HepG2 (cell line): ENCODE results near the gene PPP1R16B. TPM values are rescaled to one million over a fixed set of nuclear protein-coding genes. Genes with fewer than 3 reads are reported as not detected.

Experiments
- ATAC-seq: fragments of 200-7000 bp; cut with Tn5 transposase; 3 replicates; pipeline ENCODE4 v1.9.1; 2020; ENCODE audit warnings: mild to moderate bottlenecking, moderate library complexity
- BruUV-seq: library from RNA; stranded (reverse); fragments of 400-500 nt; replicated peaks from 2 replicates; lab custom pipeline; 2021; lab: Mats Ljungman, UMichigan
- CTCF ChIA-PET: fragments of 300-600 bp; formaldehyde crosslinking; extraction: SDS; loops from one replicate; lab custom pipeline; 2021; ENCODE audit warnings: low total read pairs, inconsistent platforms, low intra/inter-chr PET ratio; lab: Yijun Ruan, JAX
- POLR2A ChIA-PET: fragments of 350-600 bp; sonication (Branson Sonifier 250); formaldehyde crosslinking; loops from one replicate; lab custom pipeline; 2020; ENCODE audit warnings: antibody characterized with exemption, inconsistent platforms; lab: Yijun Ruan, JAX
- DNase-seq: peaks from one replicate; pipeline ENCODE4 v3.0.0-alpha.2; 2015; ENCODE audit warnings: low spot score
- FAIRE-seq: peaks from 3 replicates; lab custom pipeline; 2011; peaks lifted over from hg19 to GRCh38; lab: Jason Lieb, UNC
- H2AFZ ChIP-seq: one replicate; pipeline ENCODE4 v1.6.1; 2011; ENCODE audit warnings: low read length, inconsistent platforms
- H3K27ac ChIP-seq: fragments of 300-600 bp; 3 replicates; pipeline ENCODE4 v1.8.0; 2011; ENCODE audit warnings: mixed run types, mild to moderate bottlenecking, mixed read lengths, low read length, inconsistent platforms; ENCODE audit not compliant: insufficient read depth; ENCODE audit errors: extremely low read length
- H3K27me3 ChIP-seq, 2 experiments: fragments of 200-600 bp in 1 of 2; 2 replicates in 1 of 2; 3 replicates in 1 of 2; pipeline versions ENCODE4 v1.6.0 to v1.8.0; 2011; ENCODE audit warnings: low read length in 2 of 2, mild to moderate bottlenecking in 2 of 2, moderate library complexity in 2 of 2, inconsistent platforms in 1 of 2; ENCODE audit not compliant: insufficient read depth in 2 of 2, control insufficient read depth in 1 of 2
- H3K36me3 ChIP-seq, 2 experiments: fragments of 200-600 bp in 1 of 2; replicated peaks in 1 of 2; 2 replicates in 1 of 2; 3 replicates in 1 of 2; pipeline versions ENCODE4 v1.5.1 to v1.8.0; 2011; ENCODE audit warnings: low read length in 2 of 2, inconsistent platforms in 1 of 2; ENCODE audit not compliant: insufficient read depth in 2 of 2, control insufficient read depth in 1 of 2
- H3K4me1 ChIP-seq: 2 replicates; pipeline ENCODE4 v1.5.1; 2012; ENCODE audit warnings: low read length, inconsistent platforms; ENCODE audit not compliant: insufficient read depth
- H3K4me2 ChIP-seq: 2 replicates; pipeline ENCODE4 v1.6.0; 2011; ENCODE audit warnings: low read depth, low read length, inconsistent platforms
- H3K4me3 ChIP-seq, 3 experiments: fragments of 200-600 bp in 1 of 3; sonication (generic), shearing (Covaris generic) in 1 of 3; replicated peaks in 1 of 3; 2 replicates each; pipeline ENCODE4 v1.5.1; 2011 to 2016; ENCODE audit warnings: low read length in 3 of 3, inconsistent platforms in 2 of 3, low read depth in 2 of 3, mild to moderate bottlenecking in 2 of 3, control low read depth in 1 of 3, mixed read lengths in 1 of 3; ENCODE audit not compliant: insufficient read depth in 1 of 3
- H3K79me2 ChIP-seq: one replicate; pipeline ENCODE4 v1.6.1; 2011; ENCODE audit warnings: low read length, inconsistent platforms; ENCODE audit not compliant: insufficient read depth
- H3K9ac ChIP-seq: 2 replicates; pipeline ENCODE4 v1.6.0; 2011; ENCODE audit warnings: mild to moderate bottlenecking, low read depth, low read length, inconsistent platforms; ENCODE audit not compliant: insufficient read depth
- H3K9me3 ChIP-seq: 2 replicates; pipeline ENCODE4 v1.5.1; 2012; ENCODE audit warnings: mild to moderate bottlenecking, low read length
- H4K20me1 ChIP-seq: 2 replicates; pipeline ENCODE4 v1.6.0; 2011; ENCODE audit warnings: inconsistent platforms, mild to moderate bottlenecking, low read length, moderate library complexity; ENCODE audit not compliant: insufficient read depth
- KDM3A ChIP-seq: IDR thresholded peaks from 2 replicates; pipeline ENCODE4 v1.6.1; 2018; ENCODE audit warnings: low read depth, missing compliant biosample characterization
- KLF13 ChIP-seq: sonication (generic); formaldehyde crosslinking; IDR thresholded peaks from 2 replicates; pipeline ENCODE4 v1.4.0; 2020; ENCODE audit warnings: mild to moderate bottlenecking, missing genetic modification reagents
- NFIC ChIP-seq: IDR thresholded peaks from 2 replicates; pipeline ENCODE4 v1.6.1; 2012; ENCODE audit warnings: mild to moderate bottlenecking, low read length, inconsistent platforms
- POLR2AphosphoS2 ChIP-seq: IDR thresholded peaks from 2 replicates; pipeline ENCODE4 v1.6.1; 2011; ENCODE audit warnings: low read depth, low read length, improper control_type of control experiment
- YY1 ChIP-seq: IDR thresholded peaks from 2 replicates; pipeline ENCODE4 v1.6.1; 2011; ENCODE audit warnings: low read length, low read depth, moderate library complexity, mild to moderate bottlenecking; ENCODE audit not compliant: insufficient read depth, insufficient replicate concordance
- ZFAT ChIP-seq: sonication (generic); formaldehyde crosslinking; conservative IDR thresholded peaks from 2 replicates; pipeline ENCODE4 v1.8.1; 2023; ENCODE audit warnings: missing genetic modification reagents, inconsistent platforms
- ZNF12 ChIP-seq: sonication (generic); formaldehyde crosslinking; IDR thresholded peaks from 2 replicates; pipeline ENCODE4 v1.5.0; 2020; ENCODE audit warnings: missing genetic modification reagents
- ZNF33A ChIP-seq: sonication (generic); formaldehyde crosslinking; IDR thresholded peaks from 2 replicates; pipeline ENCODE4 v1.5.1; 2020; ENCODE audit warnings: missing genetic modification reagents, mild to moderate bottlenecking, moderate library complexity, borderline replicate concordance
- ZNF577 ChIP-seq: sonication (generic); formaldehyde crosslinking; IDR thresholded peaks from 2 replicates; pipeline ENCODE4 v1.4.0; 2020; ENCODE audit warnings: mild to moderate bottlenecking, low read depth, missing genetic modification reagents, borderline replicate concordance
- ZNF644 ChIP-seq: IDR thresholded peaks from 2 replicates; pipeline ENCODE4 v1.6.1; 2016; ENCODE audit warnings: low read depth
- ZNF776 ChIP-seq: sonication (generic); formaldehyde crosslinking; IDR thresholded peaks from 2 replicates; pipeline ENCODE4 v1.4.0; 2020; ENCODE audit warnings: mild to moderate bottlenecking, missing genetic modification reagents
- WGBS: methylation state at CpG from one replicate; pipeline ENCODE4 v1.1.6; 2017; ENCODE audit warnings: low lambda C conversion rate; 5-methylcytosine and 5-hydroxymethylcytosine counted together
- in situ Hi-C: cut with HindIII; loops from 2 replicates; pipeline ENCODE4 v1.10.0; 2017; ENCODE audit warnings: low pct_unique_long_range_greater_than_20kb; ENCODE audit not compliant: extremely low pct_ligation_motif_present
- intact Hi-C: fragments of 100-400 bp; cut with micrococcal nuclease; formaldehyde crosslinking; loops from one replicate; pipeline ENCODE4 v1.10.0; 2022; ENCODE audit not compliant: unreplicated experiment
- polyA plus RNA-seq, 8 experiments: library from polyadenylated mRNA; depleted of rRNA in 3 of 8; stranded (reverse) in 7 of 8; unstranded in 1 of 8; fragments of >200 nt; fragmentation: Illumina TruSeq in 4 of 8; extraction: Trizol in 4 of 8; gene quantifications; 2 replicates each; pipeline versions ENCODE4 v1.2.1 to v1.2.3, GENCODE V29; 2011 to 2016; ENCODE audit warnings: low read depth in 4 of 8, missing spikeins in 1 of 8, mixed read lengths in 1 of 8; ENCODE audit not compliant: insufficient read depth in 1 of 8
- total RNA-seq, 5 experiments: library from RNA; depleted of rRNA; stranded (reverse); fragments of >200 nt; fragmentation: Illumina TruSeq; extraction: Trizol; gene quantifications; 2 replicates each; pipeline ENCODE4 v1.2.3, GENCODE V29; 2016; ENCODE audit warnings: low read depth in 1 of 5
- TF ChIP-seq, protein P1 (sequence below), 2 experiments: sonication (generic) in 1 of 2; formaldehyde crosslinking in 1 of 2; IDR thresholded peaks; 2 replicates each; pipeline versions ENCODE4 v1.4.0 to v1.6.1; 2018 to 2020; ENCODE audit warnings: missing genetic modification reagents in 2 of 2, borderline replicate concordance in 1 of 2, low read depth in 1 of 2, mild to moderate bottlenecking in 1 of 2, missing biosample characterization in 1 of 2
- TF ChIP-seq, protein P2 (sequence below): sonication (generic); formaldehyde crosslinking; IDR thresholded peaks from 2 replicates; pipeline ENCODE4 v1.4.0; 2020; ENCODE audit warnings: missing genetic modification reagents
- TF ChIP-seq, protein P3 (sequence below): sonication (generic); formaldehyde crosslinking; IDR thresholded peaks from 2 replicates; pipeline ENCODE4 v1.5.0; 2020; ENCODE audit warnings: mild to moderate bottlenecking, missing genetic modification reagents, borderline replicate concordance

The PPP1R16B gene
- total and polyA plus RNA-seq, 2 of the 13 experiments (the other 11 are each of a cell fraction or from before 2014, with no cell fraction given): 0.02 to 0.11 TPM

DNA sequence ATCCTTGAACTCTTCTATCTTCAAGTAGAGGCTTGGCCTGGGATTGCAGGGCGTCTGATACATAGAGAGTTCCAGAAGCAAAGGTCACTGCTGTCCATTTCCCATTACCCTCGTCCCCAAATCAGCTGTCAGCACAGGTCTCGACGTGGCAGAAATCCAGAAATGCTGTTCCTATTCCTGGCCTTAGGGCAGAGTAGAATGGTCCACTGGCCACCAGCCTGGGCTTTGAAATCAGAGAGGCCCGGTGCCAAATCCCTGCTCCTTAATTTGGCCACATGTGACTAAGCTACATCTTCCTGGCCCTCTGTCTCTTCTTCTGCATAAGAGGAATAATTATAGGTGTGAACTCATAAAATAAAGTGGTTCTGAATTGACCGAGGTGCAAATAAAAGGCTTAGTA, 79.9 kb downstream of the PPP1R16B start:
- intact Hi-C loops (no loop called here), in situ Hi-C loops (no loop called here)
- ATAC-seq (no peak), DNase-seq (no peak), FAIRE-seq (no peak)
- Histone ChIP-seq H4K20me1 (no peaks in the 10 kb centered on the region), H3K9me3 (no peaks in the 10 kb centered on the region), H2AFZ (no peak overlapping the region), H3K4me2 (no peak overlapping the region), H3K4me1 (peaks cover 24% of the 10 kb centered on the region), H3K27ac (no peak overlapping the region), H3K27me3 (peaks cover 0 to 3% of the 10 kb centered on the region in 2 experiments; a peak in 1 of 5 replicates), H3K36me3 (no peaks in the 10 kb centered on the region), H3K9ac (no peak overlapping the region), H3K79me2 (no peaks in the 10 kb centered on the region), H3K4me3 (no peak overlapping the region)
- CTCF ChIA-PET: no interaction called here
- POLR2A ChIA-PET: no interaction called here
- WGBS: 25% methylated on average over 6 of the region's 6 CpGs
- no TSS peak for BruUV-seq
- no peak for TF ChIP-seq ZNF644 (CRISPR knock-in tag)
- TF ChIP-seq YY1: no peak
- TF ChIP-seq, protein P1, sequence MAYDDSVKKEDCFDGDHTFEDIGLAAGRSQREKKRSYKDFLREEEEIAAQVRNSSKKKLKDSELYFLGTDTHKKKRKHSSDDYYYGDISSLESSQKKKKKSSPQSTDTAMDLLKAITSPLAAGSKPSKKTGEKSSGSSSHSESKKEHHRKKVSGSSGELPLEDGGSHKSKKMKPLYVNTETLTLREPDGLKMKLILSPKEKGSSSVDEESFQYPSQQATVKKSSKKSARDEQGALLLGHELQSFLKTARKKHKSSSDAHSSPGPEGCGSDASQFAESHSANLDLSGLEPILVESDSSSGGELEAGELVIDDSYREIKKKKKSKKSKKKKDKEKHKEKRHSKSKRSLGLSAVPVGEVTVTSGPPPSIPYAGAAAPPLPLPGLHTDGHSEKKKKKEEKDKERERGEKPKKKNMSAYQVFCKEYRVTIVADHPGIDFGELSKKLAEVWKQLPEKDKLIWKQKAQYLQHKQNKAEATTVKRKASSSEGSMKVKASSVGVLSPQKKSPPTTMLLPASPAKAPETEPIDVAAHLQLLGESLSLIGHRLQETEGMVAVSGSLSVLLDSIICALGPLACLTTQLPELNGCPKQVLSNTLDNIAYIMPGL (CRISPR knock-in tag; IDR thresholded peaks at IDR 0.05; ENCODE audit: borderline replicate concordance in 1 of 2, low read depth in 1 of 2): no peak
- TF ChIP-seq KDM3A: no peak
- no peak for TF ChIP-seq ZNF33A
- TF ChIP-seq ZNF12 (CRISPR knock-in tag): no peak
- TF ChIP-seq KLF13 (CRISPR knock-in tag): no peak
- TF ChIP-seq NFIC: no peak
- no peak for TF ChIP-seq ZNF776 (CRISPR knock-in tag)
- TF ChIP-seq, protein P2, sequence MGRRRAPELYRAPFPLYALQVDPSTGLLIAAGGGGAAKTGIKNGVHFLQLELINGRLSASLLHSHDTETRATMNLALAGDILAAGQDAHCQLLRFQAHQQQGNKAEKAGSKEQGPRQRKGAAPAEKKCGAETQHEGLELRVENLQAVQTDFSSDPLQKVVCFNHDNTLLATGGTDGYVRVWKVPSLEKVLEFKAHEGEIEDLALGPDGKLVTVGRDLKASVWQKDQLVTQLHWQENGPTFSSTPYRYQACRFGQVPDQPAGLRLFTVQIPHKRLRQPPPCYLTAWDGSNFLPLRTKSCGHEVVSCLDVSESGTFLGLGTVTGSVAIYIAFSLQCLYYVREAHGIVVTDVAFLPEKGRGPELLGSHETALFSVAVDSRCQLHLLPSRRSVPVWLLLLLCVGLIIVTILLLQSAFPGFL (CRISPR knock-in tag): no peak
- TF ChIP-seq POLR2AphosphoS2: no peak
- TF ChIP-seq, protein P3, sequence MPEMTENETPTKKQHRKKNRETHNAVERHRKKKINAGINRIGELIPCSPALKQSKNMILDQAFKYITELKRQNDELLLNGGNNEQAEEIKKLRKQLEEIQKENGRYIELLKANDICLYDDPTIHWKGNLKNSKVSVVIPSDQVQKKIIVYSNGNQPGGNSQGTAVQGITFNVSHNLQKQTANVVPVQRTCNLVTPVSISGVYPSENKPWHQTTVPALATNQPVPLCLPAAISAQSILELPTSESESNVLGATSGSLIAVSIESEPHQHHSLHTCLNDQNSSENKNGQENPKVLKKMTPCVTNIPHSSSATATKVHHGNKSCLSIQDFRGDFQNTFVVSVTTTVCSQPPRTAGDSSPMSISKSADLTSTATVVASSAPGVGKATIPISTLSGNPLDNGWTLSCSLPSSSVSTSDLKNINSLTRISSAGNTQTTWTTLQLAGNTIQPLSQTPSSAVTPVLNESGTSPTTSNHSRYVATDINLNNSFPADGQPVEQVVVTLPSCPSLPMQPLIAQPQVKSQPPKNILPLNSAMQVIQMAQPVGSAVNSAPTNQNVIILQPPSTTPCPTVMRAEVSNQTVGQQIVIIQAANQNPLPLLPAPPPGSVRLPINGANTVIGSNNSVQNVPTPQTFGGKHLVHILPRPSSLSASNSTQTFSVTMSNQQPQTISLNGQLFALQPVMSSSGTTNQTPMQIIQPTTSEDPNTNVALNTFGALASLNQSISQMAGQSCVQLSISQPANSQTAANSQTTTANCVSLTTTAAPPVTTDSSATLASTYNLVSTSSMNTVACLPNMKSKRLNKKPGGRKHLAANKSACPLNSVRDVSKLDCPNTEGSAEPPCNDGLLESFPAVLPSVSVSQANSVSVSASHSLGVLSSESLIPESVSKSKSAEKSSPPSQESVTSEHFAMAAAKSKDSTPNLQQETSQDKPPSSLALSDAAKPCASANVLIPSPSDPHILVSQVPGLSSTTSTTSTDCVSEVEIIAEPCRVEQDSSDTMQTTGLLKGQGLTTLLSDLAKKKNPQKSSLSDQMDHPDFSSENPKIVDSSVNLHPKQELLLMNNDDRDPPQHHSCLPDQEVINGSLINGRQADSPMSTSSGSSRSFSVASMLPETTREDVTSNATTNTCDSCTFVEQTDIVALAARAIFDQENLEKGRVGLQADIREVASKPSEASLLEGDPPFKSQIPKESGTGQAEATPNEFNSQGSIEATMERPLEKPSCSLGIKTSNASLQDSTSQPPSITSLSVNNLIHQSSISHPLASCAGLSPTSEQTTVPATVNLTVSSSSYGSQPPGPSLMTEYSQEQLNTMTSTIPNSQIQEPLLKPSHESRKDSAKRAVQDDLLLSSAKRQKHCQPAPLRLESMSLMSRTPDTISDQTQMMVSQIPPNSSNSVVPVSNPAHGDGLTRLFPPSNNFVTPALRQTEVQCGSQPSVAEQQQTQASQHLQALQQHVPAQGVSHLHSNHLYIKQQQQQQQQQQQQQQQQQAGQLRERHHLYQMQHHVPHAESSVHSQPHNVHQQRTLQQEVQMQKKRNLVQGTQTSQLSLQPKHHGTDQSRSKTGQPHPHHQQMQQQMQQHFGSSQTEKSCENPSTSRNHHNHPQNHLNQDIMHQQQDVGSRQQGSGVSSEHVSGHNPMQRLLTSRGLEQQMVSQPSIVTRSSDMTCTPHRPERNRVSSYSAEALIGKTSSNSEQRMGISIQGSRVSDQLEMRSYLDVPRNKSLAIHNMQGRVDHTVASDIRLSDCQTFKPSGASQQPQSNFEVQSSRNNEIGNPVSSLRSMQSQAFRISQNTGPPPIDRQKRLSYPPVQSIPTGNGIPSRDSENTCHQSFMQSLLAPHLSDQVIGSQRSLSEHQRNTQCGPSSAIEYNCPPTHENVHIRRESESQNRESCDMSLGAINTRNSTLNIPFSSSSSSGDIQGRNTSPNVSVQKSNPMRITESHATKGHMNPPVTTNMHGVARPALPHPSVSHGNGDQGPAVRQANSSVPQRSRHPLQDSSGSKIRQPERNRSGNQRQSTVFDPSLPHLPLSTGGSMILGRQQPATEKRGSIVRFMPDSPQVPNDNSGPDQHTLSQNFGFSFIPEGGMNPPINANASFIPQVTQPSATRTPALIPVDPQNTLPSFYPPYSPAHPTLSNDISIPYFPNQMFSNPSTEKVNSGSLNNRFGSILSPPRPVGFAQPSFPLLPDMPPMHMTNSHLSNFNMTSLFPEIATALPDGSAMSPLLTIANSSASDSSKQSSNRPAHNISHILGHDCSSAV (CRISPR knock-in tag): no peak
- no peak for TF ChIP-seq ZFAT (CRISPR knock-in tag)
- TF ChIP-seq ZNF577 (CRISPR knock-in tag): no peak
